GM11168 (cell line): ENCODE data around the gene GNPNAT1.
"Not testable (repeated sequence)": the region's sequence is repeated elsewhere in the genome, so short reads cannot be mapped to it uniquely, and the experiment has no call there.

ENCODE experiments used
- in situ Hi-C: fragments of 300-500 bp; cut with MboI; formaldehyde crosslinking; loops from one replicate; pipeline ENCODE4 v1.12.0; 2022; ENCODE audit warnings: low sequenced_read_pairs; ENCODE audit not compliant: unreplicated experiment

GNPNAT1 gene

GRCh38 chr14:52790756-52791222 lies 618 bp downstream of the GNPNAT1 start:
- in situ Hi-C loops, result no loop called here

GRCh38 chr14:52790011-52790755 lies 1.2 kb downstream of the GNPNAT1 start:
- in situ Hi-C loops, result no loop called here

GRCh38 chr14:52789118-52789517 lies 2.3 kb downstream of the GNPNAT1 start:
- in situ Hi-C loops, result no loop called here

GRCh38 chr14:52786887-52787286 lies 4.5 kb downstream of the GNPNAT1 start:
- in situ Hi-C loops, result no loop called here

- in situ Hi-C loops, result no loop called here
These were observed 8.2 kb downstream of the GNPNAT1 start for GRCh38 chr14:52783206-52783605.

GRCh38 chr14:52781629-52782028 lies 9.8 kb downstream of the GNPNAT1 start:
- in situ Hi-C loops, result no loop called here

GRCh38 chr14:52780893-52781292 lies 10.5 kb downstream of the GNPNAT1 start:
- in situ Hi-C loops, result no loop called here

GRCh38 chr14:52778702-52779101 lies 12.7 kb downstream of the GNPNAT1 start:
- in situ Hi-C loops, result no loop called here

- in situ Hi-C loops, result no loop called here
These were observed 14.6 kb downstream of the GNPNAT1 start for GRCh38 chr14:52776816-52777215.

- in situ Hi-C loops, result no loop called here
These were observed 21.5 kb downstream of the GNPNAT1 start for GRCh38 chr14:52769887-52770286.

GRCh38 chr14:52767058-52767833 lies 24.2 kb downstream of the GNPNAT1 start:
- in situ Hi-C loops, result no loop called here

GRCh38 chr14:52762923-52763322 lies 28.5 kb downstream of the GNPNAT1 start:
- in situ Hi-C loops, result not testable (repeated sequence)

GRCh38 chr14:52759145-52759544 lies 32.3 kb downstream of the GNPNAT1 start:
- in situ Hi-C loops, result no loop called here

GRCh38 chr14:52755607-52756316 lies 35.6 kb downstream of the GNPNAT1 start:
- in situ Hi-C loops, result no loop called here

GRCh38 chr14:52748647-52749292 lies 42.6 kb downstream of the GNPNAT1 start:
- in situ Hi-C loops, result no loop called here

- in situ Hi-C loops, result no loop called here
These were observed 49.5 kb downstream of the GNPNAT1 start for GRCh38 chr14:52741865-52742264.

GRCh38 chr14:52740751-52741150 lies 50.7 kb downstream of the GNPNAT1 start:
- in situ Hi-C loops, result no loop called here

- in situ Hi-C loops, result no loop called here
These were observed 53.0 kb downstream of the GNPNAT1 start for GRCh38 chr14:52738409-52738808.

GRCh38 chr14:52735921-52736489 lies 55.4 kb downstream of the GNPNAT1 start:
- in situ Hi-C loops, result no loop called here

- in situ Hi-C loops, result no loop called here
These were observed 57.6 kb downstream of the GNPNAT1 start for GRCh38 chr14:52733824-52734223.
